Panc1 (cell line): ENCODE measurements around the gene EMB. TPM values are rescaled to one million over a fixed set of nuclear protein-coding genes. Genes with fewer than 3 reads are reported as not detected.
"Not testable (repeated sequence)": the region's sequence is repeated elsewhere in the genome, so short reads cannot be mapped to it uniquely, and the experiment has no call there.

Source experiments
- ATAC-seq: fragments of 200-7000 bp; cut with Tn5 transposase; 2 replicates; pipeline ENCODE4 v1.9.1; 2020; ENCODE audit warnings: mild to moderate bottlenecking, moderate library complexity
- BruUV-seq: library from RNA; stranded (reverse); fragments of 400-500 nt; replicated peaks from 2 replicates; lab custom pipeline; 2021; lab: Mats Ljungman, UMichigan
- CTCF ChIA-PET: fragments of 300-600 bp; sonication (Branson Sonifier 250); formaldehyde crosslinking; loops from one replicate; lab custom pipeline; 2022; ENCODE audit warnings: antibody characterized with exemption; lab: Charles Lee
- POLR2A ChIA-PET: fragments of 300-600 bp; sonication (Branson Sonifier 250); formaldehyde crosslinking; loops from one replicate; lab custom pipeline; 2022; ENCODE audit warnings: antibody characterized with exemption; lab: Charles Lee
- DNase-seq: peaks from one replicate; pipeline ENCODE4 v3.0.0-alpha.2; 2010; ENCODE audit warnings: low read depth, low spot score
- H3K27ac ChIP-seq: 2 replicates; pipeline ENCODE4 v1.5.1; 2011; ENCODE audit warnings: mild to moderate bottlenecking, low read length, inconsistent platforms
- H3K27me3 ChIP-seq: fragments of 200-500 bp; sonication (Bioruptor generic); 2 replicates; pipeline ENCODE4 v1.6.0; 2014; ENCODE audit warnings: low read length, inconsistent platforms; ENCODE audit not compliant: control insufficient read depth, insufficient read depth
- H3K36me3 ChIP-seq: fragments of 200-500 bp; sonication (Bioruptor generic); 2 replicates; pipeline ENCODE4 v1.5.1; 2014; ENCODE audit warnings: inconsistent platforms, mild to moderate bottlenecking, low read length, moderate library complexity; ENCODE audit not compliant: control insufficient read depth, insufficient read depth
- H3K4me1 ChIP-seq: 2 replicates; pipeline ENCODE4 v1.5.1; 2011; ENCODE audit warnings: inconsistent platforms, mild to moderate bottlenecking, low read length, moderate library complexity; ENCODE audit not compliant: control insufficient read depth, insufficient read depth
- H3K4me3 ChIP-seq, 2 experiments: 2 replicates each; pipeline ENCODE4 v1.5.1; 2011 to 2012; ENCODE audit warnings: low read depth in 2 of 2, low read length in 2 of 2, mild to moderate bottlenecking in 2 of 2, inconsistent platforms in 1 of 2, moderate library complexity in 1 of 2
- H3K9me3 ChIP-seq: fragments of 200-500 bp; sonication (Bioruptor generic); 2 replicates; pipeline ENCODE4 v1.5.1; 2014; ENCODE audit warnings: low read depth, mild to moderate bottlenecking, inconsistent platforms, low read length, moderate library complexity; ENCODE audit not compliant: control insufficient read depth, insufficient read depth
- CTCF ChIP-seq: fragments of 450-650 bp; IDR thresholded peaks from 2 replicates; pipeline ENCODE4 v1.5.1; 2017; ENCODE audit warnings: mild to moderate bottlenecking
- POLR2AphosphoS5 ChIP-seq: IDR thresholded peaks from 2 replicates; pipeline ENCODE4 v1.6.1; 2012; ENCODE audit warnings: mild to moderate bottlenecking, low read depth, low read length, moderate library complexity
- REST ChIP-seq, 2 experiments: IDR thresholded peaks; 2 replicates each; pipeline ENCODE4 v1.6.1; 2011 to 2012; ENCODE audit warnings: low read depth in 2 of 2, control low read depth in 1 of 2, low read length in 1 of 2, mild to moderate bottlenecking in 1 of 2, moderate library complexity in 1 of 2; ENCODE audit not compliant: insufficient read depth in 1 of 2
- SIN3A ChIP-seq: IDR thresholded peaks from 2 replicates; pipeline ENCODE4 v1.6.1; 2012; ENCODE audit warnings: low read depth, mild to moderate bottlenecking, low read length, moderate library complexity, borderline replicate concordance; ENCODE audit not compliant: insufficient read depth
- TCF7L2 ChIP-seq: IDR thresholded peaks from 2 replicates; pipeline ENCODE4 v1.6.1; 2011; ENCODE audit warnings: mild to moderate bottlenecking, low read depth, low read length, inconsistent platforms
- in situ Hi-C: cut with HindIII; loops from 2 replicates; pipeline ENCODE4 v1.10.0; 2016; ENCODE audit warnings: low sequenced_read_pairs, low pct_unique_long_range_greater_than_20kb
- intact Hi-C: fragments of 100-400 bp; cut with micrococcal nuclease; formaldehyde crosslinking; loops from one replicate; pipeline ENCODE4 v1.10.0; 2022; ENCODE audit not compliant: unreplicated experiment
- total RNA-seq: library from RNA; stranded (reverse); gene quantifications from one replicate; pipeline ENCODE4 v1.2.1, GENCODE V29; 2021; ENCODE audit not compliant: unreplicated experiment

EMB gene
- total RNA-seq, 1 experiment from 2014 or later, result 65.9 TPM

GRCh38 chr5:50369287-50370033 lies 71.6 kb downstream of the EMB start:
- in situ Hi-C loops, H3K4me3 ChIP-seq, BruUV-seq, H3K4me1 ChIP-seq, H3K27me3 ChIP-seq, CTCF ChIA-PET, H3K9me3 ChIP-seq, intact Hi-C loops, H3K27ac ChIP-seq, POLR2A ChIA-PET, ATAC-seq, H3K36me3 ChIP-seq, DNase-seq: not testable (repeated sequence)

- Histone ChIP-seq H3K4me1 (no peaks in the 10 kb centered on the region), H3K4me3 (no peak overlapping the region), H3K27ac (no peak overlapping the region), H3K36me3 (no peaks in the 10 kb centered on the region), H3K9me3 (no peaks in the 10 kb centered on the region), H3K27me3 (no peaks in the 10 kb centered on the region)
- intact Hi-C loops (no loop called here), in situ Hi-C loops (no loop called here)
- no peak for ATAC-seq
- no peak for DNase-seq
- TF ChIP-seq SIN3A, result no peak
- TF ChIP-seq TCF7L2, result no peak
- no peak for TF ChIP-seq REST (IDR thresholded peaks at IDR 0.05; ENCODE audit: insufficient read depth in 1 of 2, low read depth in 2 of 2, low read length in 1 of 2)
- TF ChIP-seq CTCF, result no peak
- no peak for TF ChIP-seq POLR2AphosphoS5
- ChIA-PET POLR2A (no interaction called here), CTCF (no interaction called here)
- no TSS peak for BruUV-seq
These were observed 75.4 kb downstream of the EMB start for GRCh38 chr5:50365426-50366251.

- DNase-seq, H3K27ac ChIP-seq, intact Hi-C loops, in situ Hi-C loops, H3K36me3 ChIP-seq, ATAC-seq, BruUV-seq, H3K27me3 ChIP-seq, H3K4me3 ChIP-seq, H3K9me3 ChIP-seq, H3K4me1 ChIP-seq: not testable (repeated sequence)
- ChIA-PET POLR2A (interaction anchor here (0.6 kb wide), 1 partner anchor 776 kb away, joined by 6 read pairs; no protein-coding TSS in a partner anchor), CTCF (interaction anchor here (0.6 kb wide), 1 partner anchor 15 kb away, joined by 11 read pairs; no protein-coding TSS in a partner anchor)
These were observed 76.4 kb downstream of the EMB start for GRCh38 chr5:50364535-50365309.
